ENCODE data around the gene TSPYL4. TPM values are rescaled to one million over a fixed set of nuclear protein-coding genes. Genes with fewer than 3 reads are reported as not detected.

Gene TSPYL4
- total and polyA plus RNA-seq, 2 donors from 2014 or later, result 15.2 to 25.8 TPM

DNA sequence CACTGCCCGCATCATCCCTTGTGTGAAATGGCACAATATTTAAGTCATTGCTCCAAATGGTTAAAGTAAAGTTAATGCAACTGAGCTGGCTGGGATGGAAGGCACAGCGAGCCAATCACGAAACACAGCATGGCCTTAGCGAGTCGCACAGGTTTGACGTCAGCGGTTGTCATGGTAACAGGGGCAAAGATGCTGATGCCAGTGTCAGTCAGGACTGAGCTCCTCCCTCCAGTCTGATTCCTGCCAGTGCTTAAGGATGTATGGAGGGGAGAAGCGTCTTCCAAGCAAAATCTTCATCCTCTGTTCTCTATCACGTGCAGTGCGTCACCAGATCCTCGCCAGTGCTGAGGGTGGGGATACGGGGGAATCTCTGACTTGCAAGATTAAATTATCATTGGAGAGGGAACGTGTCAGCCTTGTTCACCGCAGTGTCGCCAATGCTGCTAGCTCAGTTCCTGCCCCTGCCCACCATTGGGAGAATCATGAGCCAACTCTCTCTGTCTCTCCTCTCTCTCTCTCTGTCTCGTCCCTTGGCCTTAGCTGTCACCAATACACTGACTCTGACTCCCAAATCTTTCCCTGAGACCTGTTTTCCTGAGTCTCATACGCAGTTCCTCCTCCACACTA, 24.5 kb downstream of the TSPYL4 start:
- Histone ChIP-seq H3K27ac (ENCODE audit: low read depth in 2 of 2, low read length in 2 of 2) (no peak overlapping the region), H3K9me3 (ENCODE audit: control insufficient read depth in 2 of 3, insufficient read depth in 1 of 3, low read length in 3 of 3) (no peaks in the 10 kb centered on the region), H3K36me3 (ENCODE audit: control insufficient read depth in 2 of 3, insufficient read depth in 3 of 3, low read length in 3 of 3) (no peaks in the 10 kb centered on the region), H3K4me1 (ENCODE audit: control insufficient read depth in 2 of 3, insufficient read depth in 2 of 3, low read depth in 1 of 3, low read length in 3 of 3) (peaks cover 0 to 3% (median 0%) of the 10 kb centered on the region in 3 donors), H3K9ac (ENCODE audit: low read length in 3 of 3) (peak overlapping the region in 1 of 3 donors; percentile 54), H3K27me3 (ENCODE audit: control insufficient read depth, insufficient read depth, low read length) (no peaks in the 10 kb centered on the region), H3K4me3 (ENCODE audit: low read length in 3 of 3) (peak overlapping the region in 2 of 3 donors; percentile 37 to 52)
- TF ChIP-seq, protein P1, sequence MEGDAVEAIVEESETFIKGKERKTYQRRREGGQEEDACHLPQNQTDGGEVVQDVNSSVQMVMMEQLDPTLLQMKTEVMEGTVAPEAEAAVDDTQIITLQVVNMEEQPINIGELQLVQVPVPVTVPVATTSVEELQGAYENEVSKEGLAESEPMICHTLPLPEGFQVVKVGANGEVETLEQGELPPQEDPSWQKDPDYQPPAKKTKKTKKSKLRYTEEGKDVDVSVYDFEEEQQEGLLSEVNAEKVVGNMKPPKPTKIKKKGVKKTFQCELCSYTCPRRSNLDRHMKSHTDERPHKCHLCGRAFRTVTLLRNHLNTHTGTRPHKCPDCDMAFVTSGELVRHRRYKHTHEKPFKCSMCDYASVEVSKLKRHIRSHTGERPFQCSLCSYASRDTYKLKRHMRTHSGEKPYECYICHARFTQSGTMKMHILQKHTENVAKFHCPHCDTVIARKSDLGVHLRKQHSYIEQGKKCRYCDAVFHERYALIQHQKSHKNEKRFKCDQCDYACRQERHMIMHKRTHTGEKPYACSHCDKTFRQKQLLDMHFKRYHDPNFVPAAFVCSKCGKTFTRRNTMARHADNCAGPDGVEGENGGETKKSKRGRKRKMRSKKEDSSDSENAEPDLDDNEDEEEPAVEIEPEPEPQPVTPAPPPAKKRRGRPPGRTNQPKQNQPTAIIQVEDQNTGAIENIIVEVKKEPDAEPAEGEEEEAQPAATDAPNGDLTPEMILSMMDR (IDR thresholded peaks at IDR 0.05; ENCODE audit: borderline replicate concordance, extremely low read depth, insufficient read depth), result no peak
- DNase-seq (peak; percentile 88 to 96 (median 94)), FAIRE-seq (no peak)
- intact Hi-C loops (cut with DNase I), result no loop called here

DNA sequence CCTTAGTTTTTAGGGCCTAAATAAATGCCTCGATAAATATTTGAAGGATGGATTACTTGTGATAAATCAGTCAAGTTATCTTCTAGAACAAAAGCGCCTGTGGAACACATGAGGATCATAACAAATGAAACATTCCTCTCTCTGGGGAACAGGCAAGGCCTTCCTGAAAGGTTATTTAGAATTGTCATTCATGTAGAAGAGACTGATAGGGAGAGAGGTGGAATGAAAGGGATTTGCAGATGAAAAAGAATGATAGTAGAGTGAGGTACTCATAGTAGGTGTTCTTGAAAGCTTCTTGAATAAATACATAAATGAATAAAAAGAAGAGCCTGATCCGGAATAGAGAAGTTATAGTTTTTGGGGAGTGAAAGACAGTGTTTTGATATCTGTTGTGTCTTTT, 30.5 kb downstream of the TSPYL4 start:
- FAIRE-seq (no peak), DNase-seq (no peak)
- Histone ChIP-seq H3K27me3 (ENCODE audit: control insufficient read depth, insufficient read depth, low read length) (no peaks in the 10 kb centered on the region), H3K4me1 (ENCODE audit: control insufficient read depth in 2 of 3, insufficient read depth in 2 of 3, low read depth in 1 of 3, low read length in 3 of 3) (no peaks in the 10 kb centered on the region), H3K36me3 (ENCODE audit: control insufficient read depth in 2 of 3, insufficient read depth in 3 of 3, low read length in 3 of 3) (peaks cover 2 to 8% (median 5%) of the 10 kb centered on the region in 3 donors), H3K27ac (ENCODE audit: low read depth in 2 of 2, low read length in 2 of 2) (no peak overlapping the region), H3K9me3 (ENCODE audit: control insufficient read depth in 2 of 3, insufficient read depth in 1 of 3, low read length in 3 of 3) (no peaks in the 10 kb centered on the region), H3K9ac (ENCODE audit: low read length in 3 of 3) (no peak overlapping the region), H3K4me3 (ENCODE audit: low read length in 3 of 3) (no peak overlapping the region)
- TF ChIP-seq, protein P1 (IDR thresholded peaks at IDR 0.05; ENCODE audit: borderline replicate concordance, extremely low read depth, insufficient read depth), result no peak
- intact Hi-C loops (cut with DNase I), result no loop called here

DNA sequence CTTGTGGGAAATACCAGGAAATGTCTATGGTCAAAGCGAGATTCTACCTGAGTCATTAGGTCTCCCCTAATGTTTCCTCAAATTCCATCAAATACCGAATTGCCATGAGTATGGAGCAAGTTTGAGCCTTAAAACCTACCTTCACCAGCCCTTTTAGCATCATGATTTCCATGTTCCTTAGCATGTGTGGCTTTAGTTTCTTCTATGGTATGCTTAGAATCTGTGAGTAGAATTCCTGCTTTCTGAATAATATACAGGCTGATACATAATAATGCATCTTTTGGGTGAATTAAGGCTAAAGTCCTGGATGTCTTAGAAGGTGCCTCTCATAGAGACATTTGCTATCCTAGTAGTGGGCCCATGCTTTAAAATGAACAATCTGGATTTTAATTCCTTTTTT, 32.0 kb downstream of the TSPYL4 start:
- Histone ChIP-seq H3K4me1 (ENCODE audit: control insufficient read depth in 2 of 3, insufficient read depth in 2 of 3, low read depth in 1 of 3, low read length in 3 of 3) (no peaks in the 10 kb centered on the region), H3K9me3 (ENCODE audit: control insufficient read depth in 2 of 3, insufficient read depth in 1 of 3, low read length in 3 of 3) (no peaks in the 10 kb centered on the region), H3K27ac (ENCODE audit: low read depth in 2 of 2, low read length in 2 of 2) (no peak overlapping the region), H3K36me3 (ENCODE audit: control insufficient read depth in 2 of 3, insufficient read depth in 3 of 3, low read length in 3 of 3) (peaks cover 2 to 8% (median 5%) of the 10 kb centered on the region in 3 donors), H3K9ac (ENCODE audit: low read length in 3 of 3) (no peak overlapping the region), H3K4me3 (ENCODE audit: low read length in 3 of 3) (no peak overlapping the region), H3K27me3 (ENCODE audit: control insufficient read depth, insufficient read depth, low read length) (no peaks in the 10 kb centered on the region)
- FAIRE-seq, result no peak
- TF ChIP-seq, protein P1 (IDR thresholded peaks at IDR 0.05; ENCODE audit: borderline replicate concordance, extremely low read depth, insufficient read depth), result no peak
- no peak for DNase-seq
- intact Hi-C loops (cut with DNase I), result no loop called here
